ENCODE results near the gene FRK.
A peak's percentile ranks its signal among the peaks of the same experiment; 100 is the strongest.
"Not testable (repeated sequence)": the region's sequence is repeated elsewhere in the genome, so short reads cannot be mapped to it uniquely, and the experiment has no call there.

The FRK gene, protein sequence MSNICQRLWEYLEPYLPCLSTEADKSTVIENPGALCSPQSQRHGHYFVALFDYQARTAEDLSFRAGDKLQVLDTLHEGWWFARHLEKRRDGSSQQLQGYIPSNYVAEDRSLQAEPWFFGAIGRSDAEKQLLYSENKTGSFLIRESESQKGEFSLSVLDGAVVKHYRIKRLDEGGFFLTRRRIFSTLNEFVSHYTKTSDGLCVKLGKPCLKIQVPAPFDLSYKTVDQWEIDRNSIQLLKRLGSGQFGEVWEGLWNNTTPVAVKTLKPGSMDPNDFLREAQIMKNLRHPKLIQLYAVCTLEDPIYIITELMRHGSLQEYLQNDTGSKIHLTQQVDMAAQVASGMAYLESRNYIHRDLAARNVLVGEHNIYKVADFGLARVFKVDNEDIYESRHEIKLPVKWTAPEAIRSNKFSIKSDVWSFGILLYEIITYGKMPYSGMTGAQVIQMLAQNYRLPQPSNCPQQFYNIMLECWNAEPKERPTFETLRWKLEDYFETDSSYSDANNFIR

DNA sequence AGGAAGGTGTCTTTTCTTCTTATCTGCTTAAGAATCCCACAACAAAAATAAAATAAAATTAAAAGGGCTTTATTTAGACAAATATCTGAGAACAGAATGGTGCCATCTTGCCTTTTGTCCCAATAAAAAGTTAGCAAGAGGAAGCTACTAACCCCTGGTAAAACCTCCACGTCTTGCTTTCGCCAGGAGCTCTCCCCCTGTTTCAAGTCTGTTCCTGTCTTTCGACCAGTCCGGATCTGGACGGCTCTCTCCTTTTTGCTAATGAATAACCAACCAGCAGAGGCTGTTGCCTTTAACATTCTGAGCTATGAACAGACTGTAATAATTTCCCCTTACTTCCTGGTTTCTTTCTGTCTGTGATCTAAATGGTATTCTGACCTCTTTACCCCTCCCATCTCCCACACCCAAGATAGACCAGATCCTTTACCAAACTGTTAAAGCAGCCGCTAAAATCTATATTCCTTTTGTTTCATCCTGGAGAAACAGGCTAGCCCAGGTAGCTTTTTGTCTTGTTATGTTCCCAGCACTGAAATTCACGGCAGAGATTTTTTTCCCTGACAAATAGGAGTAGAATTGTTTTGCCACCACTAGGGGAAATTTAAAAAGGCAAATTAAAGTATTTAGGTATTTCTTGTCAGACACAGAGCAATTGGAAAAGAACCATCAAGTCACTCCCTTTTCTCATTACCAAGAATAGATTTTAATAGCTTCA, at the start of gene FRK:
FRK (minus strand) TSS at position 320 of the 712 bp plus-strand sequence. CDS start 580 bp downstream, outside the sequence.
- DNase-seq: no peak

DNA sequence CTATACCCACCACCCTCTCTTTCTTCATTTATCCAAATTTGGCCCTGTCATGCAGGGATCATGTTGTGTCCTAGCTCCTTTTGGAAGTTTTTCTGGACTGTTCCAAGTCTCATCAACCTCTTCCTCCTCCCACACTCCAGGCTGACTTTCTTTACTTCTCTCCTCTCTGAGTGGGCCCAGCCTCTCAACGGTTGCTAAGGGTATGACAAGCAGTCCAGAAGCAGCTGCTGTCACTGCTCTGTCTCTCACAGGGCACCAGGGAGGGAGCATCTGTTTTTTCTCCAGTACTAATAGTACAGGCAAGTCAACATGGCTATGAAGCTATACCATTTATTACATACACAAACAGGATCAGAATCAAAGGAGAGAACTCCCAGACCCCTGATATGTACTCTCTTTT, 48.1 kb upstream of the FRK start:
- no peak for DNase-seq

DNA sequence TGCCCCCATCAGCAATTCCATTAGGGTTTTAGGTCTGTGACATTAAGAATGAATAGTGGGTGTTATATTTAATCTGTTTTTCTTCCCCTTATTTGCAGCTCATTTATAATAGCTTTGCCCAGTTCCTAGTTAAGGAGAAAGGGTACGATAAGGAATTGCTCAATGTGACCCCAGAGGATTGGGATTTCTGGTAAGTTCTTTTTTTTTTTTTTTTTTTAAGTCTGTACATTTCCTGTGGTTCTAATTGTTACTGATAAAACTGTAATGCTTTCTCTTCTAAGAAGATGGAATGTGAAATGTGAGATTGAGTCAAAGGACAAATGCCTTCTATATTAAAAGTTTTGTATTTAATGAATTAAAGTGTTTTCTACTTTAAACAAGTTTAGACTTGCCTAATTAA, 45.5 kb upstream of the FRK start:
- DNase-seq: no peak

DNA sequence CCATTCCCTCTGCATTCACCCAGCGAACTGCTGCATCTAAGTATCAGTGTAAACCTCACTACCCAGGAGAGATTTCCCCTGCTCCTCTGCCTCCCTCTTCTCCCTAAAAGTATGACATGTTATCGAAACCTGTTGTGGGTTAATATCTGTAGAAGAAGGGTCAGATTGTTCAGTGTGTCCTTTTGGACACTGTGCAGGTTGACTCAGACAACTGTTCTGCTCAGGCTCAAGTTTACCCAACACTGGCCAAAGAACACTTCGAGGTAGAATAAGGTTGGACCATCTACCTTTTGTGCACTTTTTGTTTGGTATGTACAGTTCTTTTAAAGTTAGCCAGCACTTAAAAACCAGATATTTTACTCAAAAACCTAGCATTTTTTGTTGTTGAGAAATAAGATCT, 44.6 kb upstream of the FRK start:
- DNase-seq: no peak

DNA sequence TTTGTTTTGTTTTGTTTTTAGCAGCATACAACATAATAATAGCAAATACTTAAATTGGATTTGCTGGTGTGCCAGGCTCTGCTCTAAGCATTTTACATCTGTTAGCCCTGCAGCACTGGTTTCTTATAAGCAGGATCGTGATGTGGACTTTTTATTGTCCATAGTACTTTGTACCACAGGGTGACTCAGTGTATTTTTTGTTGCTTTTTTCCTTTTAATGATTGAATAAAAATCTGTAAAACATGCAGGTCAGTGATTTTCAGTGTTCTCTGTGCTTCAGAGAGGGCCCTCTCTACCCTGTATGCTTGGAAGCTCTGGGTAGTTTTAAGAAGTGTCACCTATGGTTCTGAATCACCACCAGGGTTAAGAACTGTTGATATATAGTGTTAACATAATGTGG, 43.9 kb upstream of the FRK start:
- no peak for DNase-seq

DNA sequence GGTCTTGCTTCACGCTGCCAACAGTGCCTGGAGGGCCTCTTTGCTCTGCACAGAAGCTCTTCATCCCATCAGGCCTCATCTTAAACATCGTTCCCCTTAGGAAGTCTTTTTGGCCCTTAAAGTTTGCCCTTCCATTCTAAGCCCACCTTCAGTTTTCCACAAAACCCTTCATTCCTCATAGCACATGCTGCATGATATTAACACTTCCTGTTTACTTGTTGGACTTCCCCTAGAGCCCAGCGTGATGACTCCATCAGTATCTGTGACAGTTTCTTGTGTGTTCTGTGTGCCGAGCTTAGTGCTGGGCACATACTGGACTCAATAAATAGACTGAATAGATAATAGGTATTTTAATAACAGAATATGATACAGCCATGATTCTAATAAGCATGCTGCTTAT, 42.2 kb upstream of the FRK start:
- DNase-seq: no peak

DNA sequence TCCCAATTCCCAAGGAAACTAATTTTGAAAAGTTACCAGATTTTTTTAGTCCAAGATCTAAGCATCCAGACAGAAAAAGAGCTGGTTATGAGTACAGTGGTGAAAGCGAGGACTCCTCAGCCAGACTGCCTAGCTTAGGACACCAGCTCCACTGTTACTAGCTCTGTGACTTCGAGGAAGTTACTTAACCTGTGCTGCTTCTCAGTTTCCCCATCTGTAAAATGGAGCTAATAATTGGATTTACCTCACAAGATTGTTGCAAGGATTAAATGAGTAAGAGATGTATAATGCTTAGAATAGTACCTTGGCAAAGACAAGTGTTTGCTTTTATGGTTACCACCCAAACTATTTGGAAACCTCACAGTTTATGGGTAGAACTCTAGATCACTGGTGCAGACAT, 41.1 kb upstream of the FRK start:
- no peak for DNase-seq

DNA sequence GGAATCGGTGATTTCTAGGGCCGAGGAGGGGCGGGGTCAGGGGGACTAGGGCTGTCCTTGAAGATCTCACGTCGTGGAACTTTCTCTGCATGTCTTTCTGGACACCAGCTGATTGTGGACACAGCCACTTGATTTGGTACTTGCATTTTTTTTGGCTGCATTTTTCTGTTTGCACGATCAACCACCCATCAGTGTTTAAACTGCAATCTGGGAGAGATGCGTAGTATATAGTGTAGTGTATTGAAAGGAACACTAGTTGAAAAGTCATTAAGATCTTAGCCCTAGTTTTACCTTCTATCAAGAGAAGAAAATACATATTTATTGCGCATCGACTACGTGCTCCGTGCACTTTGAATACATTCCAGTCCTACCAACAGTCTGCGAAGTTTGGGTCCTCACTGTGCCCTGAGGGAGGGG, 40.6 kb upstream of the FRK start:
- peak in 1 of 2 donors; percentile 81 for DNase-seq

DNA sequence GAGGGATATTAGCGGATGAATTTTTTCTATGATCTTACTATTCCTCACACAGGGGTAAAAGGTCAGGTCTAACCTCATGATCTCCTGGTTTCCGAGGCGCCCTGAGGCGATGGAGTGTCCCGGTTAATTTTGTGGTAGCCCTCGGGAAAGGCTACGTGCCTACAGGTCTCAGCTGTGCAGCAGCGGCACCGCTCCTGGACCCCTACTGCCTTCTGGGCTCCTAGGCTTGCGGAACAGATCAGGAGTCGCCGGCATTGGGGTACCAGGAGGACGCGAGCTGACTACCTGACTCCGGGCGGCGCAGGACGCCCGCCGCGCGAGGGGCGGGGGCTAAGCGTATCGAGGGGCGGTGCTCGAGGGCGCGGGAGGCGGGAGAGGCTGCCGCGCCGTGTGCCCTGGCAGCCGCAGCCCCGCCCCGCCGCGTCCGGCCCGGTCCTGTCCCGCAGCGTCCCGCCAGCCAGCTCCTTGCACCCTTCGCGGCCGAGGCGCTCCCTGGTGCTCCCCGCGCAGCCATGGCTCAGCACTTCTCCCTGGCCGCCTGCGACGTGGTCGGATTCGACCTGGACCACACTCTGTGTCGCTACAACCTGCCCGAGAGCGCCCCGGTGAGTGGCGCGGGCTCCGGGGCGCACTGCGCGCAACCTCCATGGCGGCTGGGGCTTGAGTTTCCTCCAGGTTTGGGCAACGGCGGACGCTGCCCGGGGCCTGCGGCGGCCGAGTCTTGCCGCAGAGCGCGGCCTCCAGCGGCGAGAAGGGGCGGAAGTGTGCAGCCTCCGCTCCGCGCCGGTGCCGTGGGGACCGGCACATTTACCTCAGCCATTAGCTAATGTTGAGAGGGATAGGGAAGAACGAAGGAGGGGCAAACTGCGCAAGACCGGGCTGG, 40.0 kb upstream of the FRK start, which contains the start of gene NT5DC1:
NT5DC1 (plus strand) TSS at position 435 of the 883 bp plus-strand sequence; CDS start at position 513, 78 bp downstream.
- DNase-seq: peak; percentile 87 to 89

DNA sequence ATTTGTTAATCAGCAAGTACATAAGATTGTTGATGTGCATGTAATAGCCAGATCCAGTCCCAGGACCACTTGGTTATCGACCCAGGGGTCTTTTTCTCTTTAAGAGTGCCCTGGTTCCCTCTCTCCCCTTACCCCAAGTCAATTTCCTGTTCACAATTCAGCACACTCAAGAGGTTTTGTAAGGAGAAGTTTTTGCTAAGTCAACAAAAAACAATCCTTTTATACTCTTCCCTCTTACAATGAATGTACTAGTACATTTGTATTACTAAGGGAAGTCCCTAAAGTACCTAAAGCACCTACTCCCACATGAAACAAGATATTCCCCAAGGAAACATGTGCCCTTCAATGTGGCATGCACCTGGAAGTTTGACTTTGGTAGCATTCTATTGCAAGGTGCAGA, 38.3 kb upstream of the FRK start:
- DNase-seq: no peak

DNA sequence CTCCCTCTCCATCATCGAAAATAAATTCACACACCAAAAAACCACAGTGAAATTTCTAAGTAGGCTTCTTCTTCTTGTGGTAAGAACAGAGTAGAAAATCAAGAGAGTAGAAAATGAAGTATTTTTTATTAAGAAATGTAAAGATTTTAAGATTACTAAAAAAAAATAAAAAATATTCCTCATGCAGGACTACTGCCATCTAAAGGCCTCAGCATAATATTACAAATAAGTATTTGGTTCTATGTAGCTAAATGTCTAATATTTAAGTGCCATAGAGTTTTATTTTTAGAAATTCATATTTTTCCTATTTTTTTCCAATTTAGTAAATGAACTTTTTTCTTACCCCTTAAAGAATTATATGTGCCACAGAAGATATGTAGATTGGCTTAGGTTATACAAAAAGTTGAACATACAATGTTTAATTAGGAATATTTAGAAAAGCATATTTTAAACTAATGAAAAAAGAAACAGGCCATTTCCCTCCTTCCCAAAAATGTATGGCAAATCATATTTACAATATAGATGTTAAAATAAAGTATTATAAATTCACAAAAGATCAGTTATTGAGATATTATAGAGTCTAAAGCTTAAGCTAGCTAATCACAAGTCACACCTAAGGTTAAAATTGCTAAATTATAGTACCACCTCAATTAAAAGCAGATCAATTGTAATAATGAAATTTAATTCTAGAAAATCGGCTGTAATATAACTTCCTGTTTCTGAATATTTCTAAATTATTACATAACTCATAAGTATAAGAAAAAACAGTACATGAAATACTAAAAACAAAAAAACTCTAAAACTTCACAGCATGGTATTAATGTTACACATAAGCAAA, 36.5 kb upstream of the FRK start:
- no peak for DNase-seq

DNA sequence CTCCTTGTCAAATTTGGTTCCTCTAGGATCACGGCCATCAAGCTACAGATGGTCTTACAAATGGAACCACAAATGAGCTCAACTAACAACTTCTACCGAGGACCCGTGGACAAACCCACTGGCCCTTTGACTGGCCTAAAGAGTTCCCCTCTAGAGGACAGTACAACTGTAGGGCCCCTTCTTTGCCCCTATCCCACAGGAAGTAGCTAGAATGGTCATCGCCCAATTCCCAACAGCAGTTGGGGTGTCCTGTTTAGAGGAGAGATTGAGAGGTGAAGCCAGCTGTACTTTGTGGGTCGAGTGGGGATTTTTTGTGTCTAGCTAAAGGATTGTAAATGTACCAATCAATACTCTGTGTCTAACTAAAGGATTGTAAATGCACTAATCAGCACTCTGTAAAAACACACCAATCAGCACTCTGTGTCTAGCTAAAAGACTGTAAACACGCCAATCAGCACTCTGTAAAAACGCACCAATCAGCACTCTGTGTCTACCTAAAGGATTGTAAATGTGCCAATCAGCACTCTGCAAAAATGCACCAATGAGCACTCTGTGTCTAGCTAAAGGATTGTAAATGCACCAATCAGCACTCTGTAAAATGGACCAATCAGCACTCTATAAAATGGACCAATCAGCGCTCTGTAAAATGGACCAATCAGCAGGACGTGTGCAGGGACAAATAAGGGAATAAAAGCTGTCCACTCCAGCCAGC, 35.5 kb upstream of the FRK start:
- not testable (repeated sequence) for DNase-seq

DNA sequence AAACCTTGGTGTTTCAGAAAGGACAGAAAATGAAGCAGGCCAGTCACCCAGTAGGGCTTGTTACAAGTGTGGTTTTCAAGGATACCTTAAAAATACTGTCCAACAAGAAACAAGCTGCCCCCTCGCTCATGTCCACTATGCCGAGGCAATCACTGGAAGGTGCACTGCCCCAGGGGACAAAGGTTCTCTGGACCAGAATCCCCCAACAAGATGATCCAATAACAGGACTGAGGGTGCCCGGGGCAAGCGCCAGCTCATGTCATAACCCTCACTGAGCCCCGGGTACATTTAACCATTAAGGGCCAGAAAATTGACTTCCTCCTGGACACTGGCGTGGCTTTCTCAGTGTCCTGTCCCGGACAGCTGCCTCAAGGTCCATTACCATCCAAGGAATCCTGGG, 33.4 kb upstream of the FRK start:
- no peak for DNase-seq

DNA sequence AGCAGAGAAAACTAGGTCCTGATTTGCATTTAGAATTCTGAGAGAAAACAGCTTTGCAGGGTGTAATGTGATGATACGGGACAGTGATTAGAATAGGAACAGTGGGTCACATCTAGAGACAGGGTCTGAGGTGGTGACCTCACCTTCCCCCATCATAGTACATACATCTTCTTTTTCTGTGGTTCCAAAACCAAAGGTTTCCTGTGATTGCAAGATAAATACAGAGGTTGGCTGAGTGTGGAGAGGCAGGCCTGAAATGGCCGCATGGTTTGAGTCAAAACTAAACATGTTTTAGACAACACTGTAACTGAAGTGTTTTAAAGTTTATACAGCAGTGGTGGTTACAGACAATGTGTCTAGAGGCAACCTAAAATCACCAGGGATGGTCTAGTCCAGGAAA, 29.6 kb upstream of the FRK start:
- no peak for DNase-seq

DNA sequence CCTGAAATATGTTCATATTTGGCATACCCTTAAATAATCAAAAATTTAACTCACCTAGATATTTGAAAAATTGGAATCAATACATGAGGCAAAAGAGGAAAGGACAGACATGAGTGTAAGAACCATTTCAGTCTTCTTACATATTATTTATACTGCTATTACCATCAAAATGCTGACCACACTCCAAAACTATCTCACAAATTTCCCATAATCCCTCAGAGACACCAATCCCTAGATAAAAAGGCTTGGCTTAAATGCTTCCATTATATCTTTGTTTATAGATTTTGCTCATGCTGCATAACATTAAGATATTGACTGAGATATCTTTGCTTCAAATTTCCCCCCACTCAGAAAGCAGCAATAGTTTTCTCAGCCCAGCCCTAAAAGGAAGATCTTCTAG, 28.3 kb upstream of the FRK start:
- DNase-seq: no peak

DNA sequence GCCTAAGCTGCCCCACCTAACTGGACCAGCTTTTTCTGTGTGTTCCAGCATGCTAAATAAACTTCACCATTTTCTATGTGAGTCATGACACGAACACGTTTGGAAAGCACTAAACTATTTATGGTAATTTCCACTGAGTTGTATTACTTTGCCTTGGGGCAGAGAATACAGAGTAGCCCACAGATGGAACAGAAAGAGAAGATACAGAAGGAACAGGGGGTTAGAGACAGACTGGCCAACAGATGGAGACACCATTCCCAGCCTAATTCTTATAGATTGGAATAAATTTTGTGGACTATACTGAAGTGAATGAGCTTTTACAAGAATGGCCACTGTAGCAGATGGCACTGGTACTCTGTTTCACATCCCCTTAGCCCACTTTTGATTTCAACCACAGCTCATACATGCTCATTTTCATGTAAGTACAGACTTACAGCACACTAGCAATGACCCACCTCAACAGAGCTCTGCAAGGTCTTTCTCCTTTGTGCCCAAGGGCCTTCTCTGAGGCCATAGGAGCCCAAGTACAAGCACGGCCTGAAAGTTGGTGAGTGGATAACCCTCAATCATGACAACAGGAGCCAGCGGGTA, 26.8 kb upstream of the FRK start:
- DNase-seq: no peak

DNA sequence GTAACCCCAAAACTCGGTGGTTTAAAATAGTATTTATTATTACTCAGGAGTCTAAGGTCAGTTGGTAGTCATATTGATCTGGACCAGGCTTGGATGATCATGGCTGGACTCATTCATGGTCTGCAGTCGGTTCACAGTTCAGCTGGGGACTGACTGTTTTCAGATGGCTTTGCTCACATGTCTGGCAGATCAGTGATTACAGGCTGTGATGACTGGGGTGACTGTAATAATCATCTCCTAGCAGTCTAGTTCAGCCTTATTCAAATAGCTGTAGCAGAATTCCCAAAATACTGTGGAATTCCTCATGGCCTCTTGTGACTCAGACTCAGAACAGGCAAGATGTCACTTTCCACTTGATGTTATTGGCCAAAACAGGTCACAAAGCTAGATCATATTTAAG, 23.6 kb upstream of the FRK start:
- no peak for DNase-seq

DNA sequence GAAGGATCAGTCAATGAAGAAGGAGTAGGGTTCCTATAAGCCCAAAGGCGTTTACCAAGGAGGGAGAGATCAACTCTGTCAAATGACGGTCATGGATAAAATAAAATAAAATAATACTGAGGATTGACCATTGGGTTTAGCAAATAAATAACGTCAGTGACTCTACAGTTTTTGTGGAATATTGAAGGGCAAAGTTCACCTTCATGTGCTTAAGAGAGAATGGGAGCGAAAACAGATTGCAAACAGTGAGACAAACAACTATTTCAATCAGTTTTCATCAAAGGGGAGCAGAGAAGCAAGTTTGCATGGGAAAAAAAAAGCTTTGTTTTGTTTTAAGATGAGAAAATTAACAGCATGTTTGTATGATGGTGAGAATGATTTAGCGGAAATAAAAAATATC, 22.4 kb upstream of the FRK start:
- DNase-seq: no peak

DNA sequence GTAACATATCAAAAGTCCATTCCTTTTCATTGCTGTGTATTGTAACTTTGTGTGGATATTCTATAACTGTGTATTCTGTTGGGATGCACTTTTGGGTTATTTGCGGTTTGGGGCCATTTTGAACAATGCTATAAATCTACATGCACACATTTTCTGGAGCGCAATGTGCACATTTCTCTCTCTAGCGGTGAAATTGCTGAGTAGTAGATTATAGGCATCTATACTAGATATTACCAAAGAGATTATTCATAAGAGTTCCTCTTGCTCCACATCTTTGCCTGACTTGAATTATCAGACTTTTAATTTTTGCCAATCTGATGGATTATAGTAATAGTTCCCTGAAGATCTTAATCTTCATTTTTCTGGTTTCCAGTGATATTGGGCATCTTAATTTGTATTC, 18.3 kb upstream of the FRK start:
- no peak for DNase-seq

DNA sequence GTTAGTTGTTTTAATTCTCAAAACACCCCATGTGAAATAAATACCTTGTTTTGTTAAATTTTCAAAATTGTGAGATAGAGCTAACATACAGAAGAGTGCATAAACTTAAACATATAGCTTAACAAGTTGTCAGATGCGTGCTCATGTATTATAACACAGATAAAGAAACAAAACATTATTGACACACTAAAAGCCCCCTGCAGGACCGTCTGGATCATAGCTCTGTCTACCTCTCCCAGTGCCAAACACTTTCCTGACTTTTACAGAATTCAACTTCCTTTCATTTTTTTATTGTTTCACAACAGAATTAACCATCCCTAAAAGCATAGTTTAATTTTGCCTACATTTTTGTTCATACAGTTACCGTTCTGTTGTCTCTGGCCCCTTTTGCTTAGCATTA, 17.8 kb upstream of the FRK start:
- no peak for DNase-seq

Measured in stimulated activated CD4-positive, alpha-beta T cell treated with anti-CD3 and anti-CD28 coated beads, Interleukin-2, amount 100 ng/mL, for 24 hours (primary cell).